Heart left ventricle (tissue), 13 donors: Measurements from ENCODE around the gene MAP1LC3B.

Experiments used
- CTCF ChIP-seq, 12 donors: fragments of 200-600 bp; sonication (generic) in 4 of 12; IDR thresholded peaks; one replicate each; pipeline versions ENCODE4 v1.5.0 to v1.8.0; 2018 to 2022; ENCODE audit warnings: antibody characterized with exemption in 12 of 12, mild to moderate bottlenecking in 5 of 12
- POLR2A ChIP-seq, 2 donors: fragments of 450-650 bp; IDR thresholded peaks; one replicate each; pipeline ENCODE4 v1.6.1; 2017; ENCODE audit warnings: antibody characterized with exemption in 2 of 2, mild to moderate bottlenecking in 2 of 2, moderate library complexity in 2 of 2
- donor health status: ischemic (EF 13 %, LVEDD 7.1; RV severe dilation, severe dysfunction).
- donor health status: DM: no; HTN: yes; CAD: no.
- donor health status: DM: no; HTN: no; CAD: no.
- donor health status: ischemic (EF 25% LVEDD 6.9; RV normal size, moderate dysfunction).
- donor health status: ischemic (EF 25% LVEDD 5.7; RV mildly dilated, moderate dysfunction).
- donor health status: ischemic (EF 35%, LVEDD 5.7; RV mildly dilated, moderate dysfunction).
- donor health status: nonischemic (EF 11% LVEDD 7.7; RV severe dilation, severe dysfunction).
- donor health status: DM: yes; HTN: yes; CAD: no.
- donor health status: PGD.
- donor health status: ischemic (EF 29% LVEDD 5.4; RV normal size, mild dysfunction).
- donor health status: nonischemic (EF 23%, LVEDD 6.1; RV moderate dilation, normal function).

- TF ChIP-seq CTCF (IDR thresholded peaks at IDR 0.05) (no peak), POLR2A (IDR thresholded peaks at IDR 0.05) (peak in 1 of 2 donors; percentile 66)
Observed at GRCh38 chr16:87387942-87388817, 4.0 kb upstream of the MAP1LC3B start.
